Testis (tissue), 2 donors: ENCODE data around the gene LDAH.

Experiments
- CTCF ChIP-seq, 3 experiments: fragments of 450-650 bp in 2 of 3; fragments of 200-600 bp in 1 of 3; sonication (generic) in 1 of 3; IDR thresholded peaks; one replicate each; pipeline ENCODE4 v1.5.1; 2016 to 2019; ENCODE audit warnings: antibody characterized with exemption in 3 of 3, mild to moderate bottlenecking in 2 of 3, moderate library complexity in 1 of 3
- POLR2A ChIP-seq: fragments of 450-650 bp; IDR thresholded peaks from one replicate; pipeline ENCODE4 v1.6.1; 2017; ENCODE audit warnings: antibody characterized with exemption, mild to moderate bottlenecking, moderate library complexity

- no peak for TF ChIP-seq CTCF (IDR thresholded peaks at IDR 0.05)
- TF ChIP-seq POLR2A, result no peak
These were observed 188.3 kb downstream of the LDAH start for GRCh38 chr2:20634507-20635112.
